NCI-H1930 (cell line): ENCODE data around the gene PDIA4.
A peak's percentile ranks its signal among the peaks of the same experiment; 100 is the strongest.

Experiments
- DNase-seq, 2 experiments: peaks; one replicate each; lab custom pipeline; 2025; lab: John Stamatoyannopoulos, UW

PDIA4 gene

GRCh38 chr7:148964483-148965267 lies 63.6 kb downstream of the PDIA4 start:
- no peak for DNase-seq

- DNase-seq, result no peak
Observed at GRCh38 chr7:148963583-148964482, 64.5 kb downstream of the PDIA4 start.

- DNase-seq, result peak; percentile 56 to 68
Observed at GRCh38 chr7:148962823-148963582, 65.3 kb downstream of the PDIA4 start.

GRCh38 chr7:148962440-148962822 lies 65.9 kb downstream of the PDIA4 start:
- no peak for DNase-seq

- no peak for DNase-seq
Observed at GRCh38 chr7:148959726-148960125, 68.6 kb downstream of the PDIA4 start.

- DNase-seq, result no peak
Observed at GRCh38 chr7:148958061-148958460, 70.2 kb downstream of the PDIA4 start.

- no peak for DNase-seq
Observed at GRCh38 chr7:148954766-148955165, 73.5 kb downstream of the PDIA4 start.

- DNase-seq, result no peak
Observed at GRCh38 chr7:148953676-148954075, 74.6 kb downstream of the PDIA4 start.
